HG02588 (cell line): ENCODE measurements around the gene SPATA33.

ENCODE experiments used
- ATAC-seq: cut with Tn5 transposase; IDR thresholded peaks from one replicate; pipeline ENCODE4 v1.9.1; 2021; ENCODE audit warnings: mild to moderate bottlenecking, moderate library complexity; ENCODE audit not compliant: unreplicated experiment

Gene SPATA33

GRCh38 chr16:89657442-89658220 is at the start of gene SPATA33, which contains the start of gene CHMP1A:
TSS of gene SPATA33 (plus strand) at chr16:89657836. CDS start at chr16:89657912, 76 bp downstream.
TSS of gene CHMP1A (minus strand) at chr16:89657708. CDS start at chr16:89657588, 120 bp downstream.
- ATAC-seq: peak; percentile 86

GRCh38 chr16:89607937-89608740 is 49.5 kb upstream of the SPATA33 start:
- ATAC-seq: no peak

DNA sequence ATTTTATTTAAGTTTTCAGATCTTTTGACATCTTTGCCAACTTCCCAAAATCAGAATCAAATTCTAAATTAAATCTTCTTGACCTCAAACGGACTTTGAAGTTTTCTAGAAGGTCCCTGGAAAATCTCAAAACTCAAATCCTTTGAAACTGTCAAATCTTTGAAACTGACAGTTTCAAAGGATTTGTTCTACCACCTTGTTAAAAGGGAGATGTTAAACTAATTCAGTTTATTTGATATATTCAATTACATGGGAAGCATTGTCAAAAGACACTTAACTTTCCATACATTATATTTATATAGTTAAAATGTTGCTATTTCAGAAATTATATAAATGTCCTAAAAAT is 47.6 kb upstream of the SPATA33 start:
- ATAC-seq: no peak

DNA sequence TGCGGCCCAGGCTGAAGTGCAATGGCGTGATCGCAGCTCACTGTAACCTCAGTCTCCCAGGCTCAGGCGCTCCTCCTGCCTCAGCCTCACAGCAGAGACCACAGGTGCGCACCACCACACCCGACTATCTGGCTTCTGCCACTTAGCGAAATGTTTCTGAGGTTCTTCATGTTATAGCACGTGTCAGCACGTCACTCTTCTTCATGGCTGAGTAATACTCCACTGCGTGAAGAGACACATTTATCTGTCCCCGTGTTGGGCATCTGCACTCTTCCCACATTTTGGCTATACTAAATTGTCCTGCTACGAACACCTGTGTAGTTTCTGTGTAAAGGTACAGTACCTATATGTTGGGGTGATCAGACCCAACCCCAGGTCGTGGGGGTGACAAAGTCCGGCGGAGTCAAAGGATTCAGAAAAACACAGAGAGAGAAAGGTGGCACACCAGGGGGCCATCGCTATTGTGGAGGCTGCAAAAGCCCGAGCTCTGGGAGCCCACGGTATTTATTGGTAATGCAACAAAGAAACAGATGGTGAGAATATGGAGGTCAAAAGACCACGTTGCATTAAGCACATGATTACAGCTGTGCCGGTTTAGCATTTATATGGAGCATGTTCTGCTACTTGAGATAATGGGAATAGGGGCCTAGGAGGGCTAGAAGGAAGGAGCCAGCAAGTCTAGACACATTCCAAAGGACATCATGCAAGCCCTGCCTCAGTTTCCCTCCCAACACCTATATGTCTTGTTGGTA is 45.0 kb upstream of the SPATA33 start:
- ATAC-seq: no peak

DNA sequence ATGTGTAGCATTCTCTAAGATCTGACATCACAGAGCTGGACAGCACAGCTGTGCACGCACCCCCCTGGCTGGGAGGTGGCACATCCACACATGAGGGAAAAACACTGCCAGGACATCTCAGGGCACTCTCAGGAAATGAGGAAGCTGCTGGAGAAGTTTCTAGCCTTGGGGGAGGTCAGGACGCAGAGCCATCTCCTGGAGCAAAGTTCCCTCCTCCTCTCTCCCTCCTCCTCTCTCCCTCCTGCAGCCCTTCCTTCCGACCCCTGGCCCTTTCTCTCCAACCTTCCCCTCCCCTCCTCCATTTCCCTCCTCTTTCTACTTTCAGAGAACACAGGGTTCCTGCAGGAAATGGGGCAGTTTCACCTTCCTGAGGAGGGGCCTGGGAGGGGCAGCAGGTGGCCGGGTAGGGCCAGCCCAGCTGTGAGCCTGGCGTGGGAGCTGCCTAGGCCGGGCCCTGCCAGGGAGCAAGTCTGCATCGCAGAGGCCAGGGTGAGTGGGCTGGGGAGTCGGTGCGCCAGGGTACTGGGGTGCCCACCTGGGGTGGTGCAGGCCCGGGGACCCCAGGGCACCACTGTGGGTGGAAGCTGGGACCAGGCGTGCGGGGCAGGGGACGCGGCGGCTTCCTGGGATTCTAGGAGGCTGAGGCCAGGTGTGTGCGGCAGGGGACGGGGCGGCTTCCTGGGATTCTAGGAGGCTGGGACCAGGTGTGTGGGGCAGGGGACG is 44.2 kb upstream of the SPATA33 start, which contains the start of gene DPEP1:
DPEP1 (plus strand) TSS at position 412 of the 723 bp plus-strand sequence. CDS start 16,769 bp downstream, outside the sequence.
- no peak for ATAC-seq

DNA sequence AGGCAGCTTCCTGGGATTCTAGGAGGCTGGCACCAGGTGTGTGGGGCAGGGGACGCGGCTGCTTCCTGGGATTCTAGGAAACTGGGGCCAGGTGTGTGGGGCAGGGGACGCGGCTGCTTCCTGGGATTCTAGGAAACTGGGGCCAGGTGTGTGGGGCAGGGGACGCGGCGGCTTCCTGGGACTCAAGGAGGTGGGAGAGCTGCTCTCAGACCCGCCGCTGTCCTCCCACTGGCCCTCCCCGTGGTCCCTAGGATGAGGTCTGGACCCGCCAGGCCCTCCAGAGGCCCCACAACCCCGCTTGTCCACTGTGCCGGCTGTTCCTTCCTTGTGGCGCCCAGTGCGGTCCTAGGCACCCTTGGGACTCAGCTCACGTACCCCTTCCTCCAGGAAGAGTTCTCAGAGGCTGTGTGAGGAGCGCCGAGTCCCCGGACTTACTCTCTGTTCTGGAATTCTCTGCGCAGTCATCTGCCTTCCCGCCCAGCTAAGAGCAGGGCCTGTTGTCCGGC is 43.6 kb upstream of the SPATA33 start:
- ATAC-seq: no peak

DNA sequence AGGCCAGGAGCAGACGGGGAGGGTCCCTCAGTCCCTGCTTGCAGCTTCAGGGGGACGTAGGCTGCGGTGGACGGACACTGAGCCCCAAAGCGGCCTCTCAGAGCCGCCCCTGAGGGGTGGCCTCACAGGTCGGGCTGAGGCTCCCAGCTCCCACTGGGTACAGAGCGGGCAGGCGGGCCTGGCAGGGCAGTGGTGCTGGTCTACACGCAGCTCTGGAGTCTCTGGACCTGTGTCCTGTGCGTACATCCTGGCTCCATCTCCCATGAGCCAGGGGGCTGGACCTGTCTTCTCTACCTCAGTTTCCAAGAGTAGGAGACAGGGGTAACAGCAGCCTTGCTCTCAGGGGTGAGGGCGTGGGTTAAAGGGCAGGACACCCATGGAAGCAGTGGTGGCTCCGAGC is 42.5 kb upstream of the SPATA33 start:
- no peak for ATAC-seq

DNA sequence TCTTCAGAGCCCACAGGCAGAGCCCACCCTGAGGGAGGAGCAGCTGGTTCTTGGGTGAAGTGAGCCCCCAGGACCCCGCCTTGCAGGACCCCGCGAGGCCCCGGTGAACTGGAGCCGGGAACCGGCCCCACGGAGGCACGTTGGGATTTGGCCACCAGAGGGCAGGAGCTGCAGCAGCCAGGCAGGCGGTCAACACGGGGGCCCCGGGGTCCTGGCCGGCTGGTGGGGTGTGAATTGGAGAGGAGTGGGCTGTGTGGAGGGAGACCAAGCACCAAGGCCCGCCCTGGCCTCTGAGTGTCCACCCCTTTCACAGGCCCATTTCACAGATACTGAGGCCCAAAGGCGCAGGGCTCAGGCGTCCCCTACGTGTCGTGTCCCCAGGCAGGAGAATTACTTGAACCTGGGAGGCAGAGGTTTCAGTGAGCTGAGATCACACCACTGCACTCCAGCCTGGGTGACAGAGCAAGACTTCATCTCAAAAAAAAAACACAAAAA is 42.0 kb upstream of the SPATA33 start:
- no peak for ATAC-seq

- ATAC-seq: no peak
These were observed 41.0 kb upstream of the SPATA33 start for GRCh38 chr16:89616623-89617022.

DNA sequence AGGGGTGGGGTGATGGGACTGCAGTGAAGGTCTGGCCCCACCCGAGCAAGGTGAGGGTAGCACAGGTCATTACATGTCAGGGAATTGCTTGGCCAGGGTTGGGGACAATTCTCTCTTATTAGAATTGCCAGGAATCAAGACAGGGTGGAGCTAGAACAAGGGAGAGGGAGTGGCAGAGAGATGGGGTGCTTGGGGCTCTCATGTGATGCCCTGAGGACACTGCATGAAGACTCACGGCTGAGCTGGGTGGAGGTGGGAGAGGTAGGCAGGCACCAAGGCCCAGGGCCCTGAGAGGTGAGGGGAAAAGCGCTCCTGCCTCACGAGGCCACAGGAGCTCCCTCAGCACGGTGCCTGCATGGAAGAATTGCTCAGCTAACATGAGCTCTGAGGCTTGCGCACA is 40.6 kb upstream of the SPATA33 start:
- ATAC-seq: no peak

GRCh38 chr16:89618109-89618998 is 39.3 kb upstream of the SPATA33 start:
- no peak for ATAC-seq

GRCh38 chr16:89619840-89620239 is 37.8 kb upstream of the SPATA33 start:
- ATAC-seq: no peak

DNA sequence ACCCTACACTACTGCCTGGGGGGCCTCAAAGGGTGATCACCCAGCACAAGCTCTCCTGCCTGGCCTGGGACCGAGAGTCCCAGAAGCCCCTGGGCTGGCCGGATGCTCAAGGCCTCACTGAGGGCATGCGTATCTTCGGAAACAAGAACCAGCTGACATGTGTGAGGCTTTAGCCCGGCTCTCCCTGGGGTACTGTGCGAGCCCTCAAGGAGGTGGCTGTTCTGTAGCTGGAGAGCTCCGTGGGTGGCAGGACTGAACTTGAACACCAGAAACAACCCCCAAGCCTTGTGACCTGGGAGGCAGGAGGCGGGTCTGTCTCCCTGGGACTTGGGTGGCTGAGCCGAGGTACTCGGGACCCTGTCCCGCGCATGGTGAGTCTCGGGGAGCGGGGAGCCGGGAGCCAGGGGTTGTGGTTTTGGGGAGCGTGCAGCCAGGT is 37.2 kb upstream of the SPATA33 start:
- ATAC-seq: no peak

DNA sequence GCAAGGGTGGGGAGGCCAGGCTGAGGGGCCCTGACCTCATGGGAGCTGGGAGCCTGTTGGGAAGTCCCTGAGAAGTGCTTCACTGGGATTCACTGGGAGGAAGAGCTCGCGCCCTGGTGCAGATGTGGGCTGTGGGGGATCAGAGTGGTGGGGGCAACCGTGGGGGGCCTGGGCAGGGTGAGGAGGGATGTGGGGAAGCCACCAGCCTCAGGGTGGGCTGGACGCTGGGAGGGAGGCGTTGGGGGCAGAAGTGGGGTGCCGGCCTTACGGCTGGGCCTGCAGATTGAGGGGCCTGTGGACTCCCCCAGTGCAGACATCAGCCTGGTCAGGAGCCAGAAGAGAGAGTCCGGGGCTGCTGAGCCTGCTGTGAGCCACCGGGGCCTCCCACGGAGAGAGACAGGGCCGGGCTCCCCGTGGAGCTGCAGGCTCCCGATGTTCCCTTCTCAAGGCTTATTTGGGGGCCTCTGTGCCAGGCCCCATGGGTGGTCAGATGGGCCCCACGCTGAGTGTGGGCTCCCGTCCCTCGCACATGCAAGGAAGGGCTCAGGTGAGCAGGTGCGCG is 36.4 kb upstream of the SPATA33 start:
- no peak for ATAC-seq

- ATAC-seq: no peak
These were observed 35.8 kb upstream of the SPATA33 start for GRCh38 chr16:89621698-89622409.

- no peak for ATAC-seq
These were observed 34.0 kb upstream of the SPATA33 start for GRCh38 chr16:89623511-89624261.
